Measurements from ENCODE around the gene SIM1.

DNA sequence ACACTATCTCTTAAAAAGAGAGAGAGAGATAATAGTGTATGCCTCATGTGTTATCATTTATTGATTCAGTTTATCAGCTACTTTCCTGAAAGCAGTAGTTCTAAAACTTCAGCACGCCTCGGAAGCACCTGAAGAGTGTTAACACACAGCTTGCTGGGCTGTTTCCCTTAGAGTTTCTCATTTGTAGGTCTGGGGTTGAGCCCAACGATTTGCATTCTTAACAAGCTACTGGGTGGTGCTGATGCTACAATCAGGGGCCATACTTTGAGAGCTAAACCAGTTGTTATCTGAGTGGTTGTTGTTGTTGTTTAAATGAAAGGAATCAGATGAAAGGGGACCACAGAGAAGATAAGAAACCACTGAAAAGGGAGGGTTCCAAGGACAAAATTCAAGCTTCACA lies 32.6 kb downstream of the SIM1 start:
- TF ChIP-seq POLR2A (IDR thresholded peaks at IDR 0.05) (no peak), POLR2AphosphoS5 (IDR thresholded peaks at IDR 0.05) (no peak), EP300 (IDR thresholded peaks at IDR 0.05; ENCODE audit: low read depth) (no peak)
- TF ChIP-seq, protein P1, sequence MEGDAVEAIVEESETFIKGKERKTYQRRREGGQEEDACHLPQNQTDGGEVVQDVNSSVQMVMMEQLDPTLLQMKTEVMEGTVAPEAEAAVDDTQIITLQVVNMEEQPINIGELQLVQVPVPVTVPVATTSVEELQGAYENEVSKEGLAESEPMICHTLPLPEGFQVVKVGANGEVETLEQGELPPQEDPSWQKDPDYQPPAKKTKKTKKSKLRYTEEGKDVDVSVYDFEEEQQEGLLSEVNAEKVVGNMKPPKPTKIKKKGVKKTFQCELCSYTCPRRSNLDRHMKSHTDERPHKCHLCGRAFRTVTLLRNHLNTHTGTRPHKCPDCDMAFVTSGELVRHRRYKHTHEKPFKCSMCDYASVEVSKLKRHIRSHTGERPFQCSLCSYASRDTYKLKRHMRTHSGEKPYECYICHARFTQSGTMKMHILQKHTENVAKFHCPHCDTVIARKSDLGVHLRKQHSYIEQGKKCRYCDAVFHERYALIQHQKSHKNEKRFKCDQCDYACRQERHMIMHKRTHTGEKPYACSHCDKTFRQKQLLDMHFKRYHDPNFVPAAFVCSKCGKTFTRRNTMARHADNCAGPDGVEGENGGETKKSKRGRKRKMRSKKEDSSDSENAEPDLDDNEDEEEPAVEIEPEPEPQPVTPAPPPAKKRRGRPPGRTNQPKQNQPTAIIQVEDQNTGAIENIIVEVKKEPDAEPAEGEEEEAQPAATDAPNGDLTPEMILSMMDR (IDR thresholded peaks at IDR 0.05): no peak

Data from transverse colon (tissue), 4 donors.